Stimulated activated CD4-positive, alpha-beta T cell treated with anti-CD3 and anti-CD28 coated beads, Interleukin-12 subunit alpha, Interleukin-12 subunit beta, amount 100 ng/mL, for 4 hours (primary cell): ENCODE measurements around the gene PLCL1.
"Not testable (repeated sequence)": the region's sequence is repeated elsewhere in the genome, so short reads cannot be mapped to it uniquely, and the experiment has no call there.

ENCODE experiments used
- DNase-seq: peaks from one replicate; pipeline ENCODE4 v3.0.0-alpha.2; 2020

PLCL1 gene

GRCh38 chr2:197810491-197810890 lies 6.1 kb downstream of the PLCL1 start:
- DNase-seq, result no peak

DNA sequence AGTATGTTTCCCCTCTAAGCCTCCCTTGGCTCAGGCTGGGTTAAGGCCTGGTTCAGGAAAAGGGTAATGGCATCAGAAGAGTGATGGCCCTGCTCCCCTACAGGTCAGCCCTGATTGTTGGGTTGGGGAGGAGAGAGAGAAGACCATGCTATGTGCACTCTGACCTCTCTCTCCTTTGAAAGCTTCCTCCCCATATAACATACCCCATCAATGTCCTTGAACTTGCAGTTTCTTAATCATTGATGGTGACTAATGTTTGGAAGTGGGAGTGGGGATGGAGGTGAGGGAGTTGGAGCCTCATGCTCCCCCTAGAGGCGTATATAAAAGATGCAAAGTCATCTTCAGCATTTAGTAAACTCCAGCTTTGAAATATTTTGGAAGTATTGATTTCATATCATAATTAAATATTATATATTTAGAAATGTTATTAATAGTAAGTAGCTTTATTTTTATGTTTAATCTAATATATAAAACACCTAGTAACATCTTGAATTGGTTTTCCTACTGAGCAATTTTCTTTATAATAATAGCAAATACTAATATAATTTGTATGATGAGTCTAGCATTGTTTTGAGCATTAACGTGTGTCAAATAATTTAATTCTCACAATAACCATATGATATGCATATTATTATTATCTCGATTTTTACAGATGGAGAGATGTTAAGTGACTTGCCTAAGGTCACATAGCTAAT lies 8.8 kb downstream of the PLCL1 start:
- DNase-seq, result no peak

DNA sequence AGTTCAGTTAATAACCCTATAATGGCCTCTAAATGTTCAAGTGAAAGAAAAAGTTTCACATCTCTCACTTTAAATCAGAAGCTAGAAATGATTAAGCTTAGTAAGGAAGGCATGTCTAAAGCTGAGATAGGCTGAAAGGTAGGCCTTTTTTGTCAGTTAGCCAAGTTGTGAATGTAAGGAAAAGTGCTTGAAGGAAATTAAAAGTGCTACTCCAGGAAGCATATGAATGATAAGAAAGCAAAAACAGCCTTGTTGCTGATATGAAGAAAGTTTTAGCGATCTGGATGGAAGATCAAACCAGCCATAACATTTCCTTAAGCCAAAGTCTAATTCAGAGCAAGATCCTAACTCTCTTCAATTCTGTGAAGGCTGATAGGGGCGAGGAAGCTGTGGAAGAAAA lies 10.1 kb downstream of the PLCL1 start:
- DNase-seq, result no peak

- no peak for DNase-seq
Measured at GRCh38 chr2:197821550-197822289, 17.3 kb downstream of the PLCL1 start.

GRCh38 chr2:197822333-197822732 lies 17.9 kb downstream of the PLCL1 start:
- DNase-seq, result no peak

GRCh38 chr2:197827618-197828017 lies 23.2 kb downstream of the PLCL1 start:
- no peak for DNase-seq

DNA sequence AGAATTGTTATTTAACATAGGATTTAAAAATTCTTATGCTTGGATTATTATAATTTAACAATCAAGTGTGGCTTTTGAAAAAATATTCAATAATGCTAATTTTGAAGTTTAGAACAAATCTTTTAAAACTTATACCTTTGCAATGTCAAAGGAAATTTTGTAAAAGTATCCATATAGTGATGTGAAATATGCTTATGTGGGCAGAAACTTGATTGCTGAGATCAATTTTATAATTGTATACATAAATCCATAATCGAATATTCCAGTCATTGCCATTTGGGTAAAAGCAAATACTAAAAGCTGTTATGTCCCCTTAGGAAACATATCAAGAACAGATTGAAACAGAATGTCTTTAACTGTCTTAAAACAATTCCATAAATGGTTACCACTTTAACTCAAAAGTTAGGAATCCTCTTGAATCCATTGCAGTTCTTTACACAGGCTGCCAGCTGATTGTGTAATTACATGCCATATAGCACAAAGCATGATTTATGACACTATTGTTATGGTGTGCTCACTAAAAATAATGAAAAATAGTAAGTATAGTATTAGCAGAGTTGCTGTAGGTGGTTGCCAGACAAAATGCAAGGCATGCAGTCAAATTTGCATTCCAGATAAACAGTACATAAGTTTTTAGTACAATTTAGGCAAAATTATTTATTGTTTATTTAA lies 24.2 kb downstream of the PLCL1 start:
- no peak for DNase-seq

DNA sequence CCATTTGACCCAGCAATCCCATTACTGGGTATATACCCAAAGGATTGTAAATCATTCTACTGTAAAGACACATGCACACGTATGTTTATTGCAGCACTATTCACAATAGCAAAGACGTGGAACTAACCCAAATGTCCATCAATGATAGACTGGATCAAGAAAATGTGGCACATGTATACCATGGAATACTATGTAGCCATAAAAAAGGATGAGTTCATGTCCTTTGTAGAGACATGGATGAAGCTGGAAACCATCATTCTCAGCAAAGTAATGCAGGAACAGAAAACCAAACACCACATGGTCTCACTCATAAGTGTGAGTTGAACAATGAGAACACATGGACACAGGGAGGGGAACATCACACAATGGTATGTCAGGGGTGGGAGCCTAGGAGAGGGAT lies 30.4 kb downstream of the PLCL1 start:
- not testable (repeated sequence) for DNase-seq

GRCh38 chr2:197835293-197835692 lies 30.9 kb downstream of the PLCL1 start:
- no peak for DNase-seq

DNA sequence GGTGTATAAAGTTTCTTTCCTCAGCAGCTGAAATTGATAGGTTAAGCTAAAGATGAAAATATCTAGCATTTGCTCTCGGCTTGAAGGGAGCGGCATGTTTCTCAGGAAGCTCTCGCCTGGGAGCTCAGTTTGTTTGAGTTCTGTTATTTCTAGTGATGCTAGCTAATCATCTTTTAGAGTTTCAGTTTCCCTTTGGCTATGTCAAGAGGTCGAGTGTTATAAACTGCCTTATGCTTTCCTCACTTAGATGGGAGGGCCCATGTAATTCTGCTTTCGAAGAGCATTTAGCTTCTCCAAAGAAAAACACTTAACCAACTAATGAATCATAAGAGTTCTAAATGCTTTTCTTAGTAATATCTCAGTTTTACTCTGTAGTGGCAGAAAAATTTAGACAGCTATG lies 33.6 kb downstream of the PLCL1 start:
- no peak for DNase-seq

DNA sequence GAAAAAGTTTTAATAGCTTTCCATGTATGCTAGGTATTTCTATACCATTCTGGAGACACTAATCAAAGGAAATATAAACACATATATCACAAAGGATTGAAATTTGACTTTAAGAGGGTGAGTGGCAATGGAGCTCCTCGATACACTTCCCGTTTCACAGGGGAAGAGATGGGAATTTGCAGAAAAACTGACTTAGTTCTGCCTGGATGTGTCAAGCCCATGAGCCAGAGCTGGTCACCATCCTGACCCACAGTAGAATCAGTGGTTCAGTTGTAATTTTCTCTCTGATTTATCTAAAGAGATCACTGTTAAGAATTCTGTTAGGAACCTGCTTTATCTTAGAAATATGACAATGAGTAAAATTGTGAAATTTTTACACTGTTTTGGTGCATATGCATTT lies 34.2 kb downstream of the PLCL1 start:
- no peak for DNase-seq

GRCh38 chr2:197839327-197839726 lies 34.9 kb downstream of the PLCL1 start:
- no peak for DNase-seq

DNA sequence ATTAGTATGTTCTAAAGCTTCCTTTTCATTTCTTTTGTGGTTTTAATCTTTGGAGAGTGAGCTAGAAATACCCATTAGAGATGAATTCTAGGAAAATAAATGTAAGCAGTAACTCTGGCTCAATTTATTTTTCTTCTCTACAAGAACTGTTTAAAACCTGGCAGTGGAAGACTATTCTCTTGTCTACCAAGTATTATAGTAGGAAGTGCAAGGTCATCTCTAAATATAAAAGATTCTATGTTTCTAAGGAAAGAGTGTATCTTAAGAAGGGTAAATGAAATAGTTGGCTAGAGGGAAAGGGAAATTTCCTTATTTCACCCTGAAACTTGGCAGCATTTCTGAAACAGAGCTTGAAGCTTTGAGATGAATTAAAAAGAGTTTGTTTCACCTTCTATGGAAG lies 35.5 kb downstream of the PLCL1 start:
- DNase-seq, result no peak

GRCh38 chr2:197846128-197846527 lies 41.7 kb downstream of the PLCL1 start:
- DNase-seq, result no peak

- no peak for DNase-seq
Measured at GRCh38 chr2:197846777-197847176, 42.4 kb downstream of the PLCL1 start.

DNA sequence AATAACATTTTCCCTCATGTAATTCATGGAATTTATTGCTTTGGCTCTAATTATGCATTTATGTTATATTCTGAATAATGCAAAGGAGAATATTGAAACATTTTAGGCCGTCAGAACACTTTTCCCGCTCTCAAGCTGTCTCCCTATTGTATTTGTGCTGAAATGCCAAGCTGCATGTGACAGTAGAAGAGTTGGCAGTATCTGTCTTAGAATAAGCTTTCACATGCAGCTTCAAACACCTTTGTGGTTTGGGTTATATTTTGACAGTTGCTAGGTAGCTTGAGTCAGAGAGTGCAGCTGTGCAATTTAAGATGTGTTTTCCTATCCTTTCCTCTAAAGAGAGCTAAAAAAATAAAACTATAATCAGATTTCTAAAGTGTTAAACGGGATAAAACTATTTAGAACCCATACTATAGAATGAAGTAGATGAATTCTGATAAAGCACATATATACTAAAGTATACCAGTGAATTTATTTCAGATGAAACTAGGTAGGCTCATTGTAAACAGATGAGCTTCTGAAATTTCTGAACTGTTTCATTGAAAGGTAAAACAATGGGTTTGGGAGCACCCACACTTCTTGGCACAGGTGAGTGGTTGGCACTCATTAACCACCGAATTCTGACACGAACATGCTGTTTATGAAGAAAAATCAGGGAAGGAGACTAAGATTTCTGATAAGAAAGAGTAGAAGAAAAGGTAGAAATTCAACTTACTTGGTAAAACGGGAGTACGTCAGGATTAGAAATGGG lies 43.4 kb downstream of the PLCL1 start:
- no peak for DNase-seq

DNA sequence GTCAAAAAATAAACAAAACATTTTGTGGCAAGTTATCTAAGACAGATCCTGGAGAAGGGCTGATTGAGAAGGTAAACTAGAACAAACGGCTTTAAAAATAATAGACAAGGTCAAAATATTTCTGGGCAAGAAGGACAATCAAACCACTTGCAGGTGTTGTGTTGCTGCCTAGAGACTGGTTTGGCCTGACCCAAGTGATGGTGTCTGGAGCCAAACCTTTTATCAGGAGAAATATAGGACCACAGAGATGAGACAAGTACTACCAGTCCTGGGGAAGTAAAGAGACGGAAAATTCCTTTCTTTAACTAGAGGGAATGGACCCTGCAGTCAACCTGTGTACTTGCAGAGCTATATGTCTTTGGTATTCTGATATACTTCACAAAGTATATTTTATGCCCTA lies 44.2 kb downstream of the PLCL1 start:
- no peak for DNase-seq

- DNase-seq, result no peak
Measured at GRCh38 chr2:197850882-197851450, 46.6 kb downstream of the PLCL1 start.

DNA sequence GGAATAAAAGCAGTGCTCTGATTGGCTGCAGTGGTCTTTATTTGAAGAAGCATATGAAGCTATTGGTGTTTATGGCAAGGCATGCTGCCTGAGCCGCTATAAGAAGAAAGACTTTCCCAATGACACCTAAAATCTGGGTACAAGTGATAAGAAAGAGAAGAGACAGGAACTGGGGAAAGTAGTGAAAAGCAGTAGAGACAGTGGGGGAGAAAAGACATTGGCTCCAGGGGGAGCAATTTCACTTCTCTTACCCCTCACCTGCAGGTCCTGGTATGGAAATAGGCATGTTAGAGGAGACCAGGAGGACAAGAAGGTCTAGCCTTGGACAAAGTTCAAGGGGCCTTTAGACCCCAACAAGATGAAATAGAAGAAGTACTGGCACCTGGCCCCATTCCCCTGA lies 47.1 kb downstream of the PLCL1 start:
- no peak for DNase-seq

DNA sequence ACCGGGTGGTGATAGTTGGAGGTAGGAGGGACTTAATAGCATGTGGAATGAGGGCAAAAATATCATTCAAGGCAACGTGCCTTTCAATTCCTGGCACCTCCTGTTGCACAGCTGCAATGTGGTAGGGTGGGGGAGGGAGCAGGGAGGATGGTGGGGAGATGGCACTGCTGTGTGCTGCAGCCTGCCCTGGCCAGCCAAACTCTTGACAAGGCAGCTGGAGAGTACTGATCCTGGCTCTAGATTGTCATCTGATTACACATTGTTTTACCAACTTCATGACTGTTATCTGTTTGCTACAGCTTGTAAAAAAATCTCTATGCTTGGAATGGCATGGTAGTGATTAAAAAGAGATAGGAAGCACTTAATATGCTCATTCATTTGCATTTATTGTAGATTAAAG lies 47.7 kb downstream of the PLCL1 start:
- no peak for DNase-seq

DNA sequence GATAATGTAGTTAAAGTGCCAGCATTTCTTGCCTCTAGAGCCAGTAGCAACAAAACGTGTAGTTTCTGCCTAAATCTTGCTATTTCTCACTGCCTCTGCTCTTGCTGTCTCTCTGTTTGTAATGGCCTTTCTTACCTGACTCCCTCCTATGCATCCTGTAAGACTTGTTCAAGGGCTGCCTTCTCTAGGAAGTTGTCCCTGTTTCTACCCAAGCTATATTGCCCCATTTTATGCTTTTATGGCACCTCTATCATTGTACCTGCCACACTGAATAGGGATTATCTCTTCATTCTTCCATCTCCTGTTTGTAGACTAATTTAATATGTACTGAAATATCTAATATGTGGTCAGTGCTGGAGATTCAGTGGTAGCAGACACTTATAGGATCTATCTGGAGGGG lies 49.2 kb downstream of the PLCL1 start:
- DNase-seq, result no peak

GRCh38 chr2:197857476-197858107 lies 53.2 kb downstream of the PLCL1 start:
- no peak for DNase-seq
